Bronchus fibroblast of lung (primary cell): ENCODE results near the gene SSX4. TPM values are rescaled to one million over a fixed set of nuclear protein-coding genes. Genes with fewer than 3 reads are reported as not detected.

Experiments used
- total RNA-seq: library from RNA; depleted of rRNA; stranded (reverse); fragments of >200 nt; gene quantifications from 2 replicates; pipeline ENCODE4 v1.2.3, GENCODE V29; 2015

Gene SSX4, protein sequence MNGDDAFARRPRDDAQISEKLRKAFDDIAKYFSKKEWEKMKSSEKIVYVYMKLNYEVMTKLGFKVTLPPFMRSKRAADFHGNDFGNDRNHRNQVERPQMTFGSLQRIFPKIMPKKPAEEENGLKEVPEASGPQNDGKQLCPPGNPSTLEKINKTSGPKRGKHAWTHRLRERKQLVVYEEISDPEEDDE
- total RNA-seq: not detected in 2 replicates

DNA sequence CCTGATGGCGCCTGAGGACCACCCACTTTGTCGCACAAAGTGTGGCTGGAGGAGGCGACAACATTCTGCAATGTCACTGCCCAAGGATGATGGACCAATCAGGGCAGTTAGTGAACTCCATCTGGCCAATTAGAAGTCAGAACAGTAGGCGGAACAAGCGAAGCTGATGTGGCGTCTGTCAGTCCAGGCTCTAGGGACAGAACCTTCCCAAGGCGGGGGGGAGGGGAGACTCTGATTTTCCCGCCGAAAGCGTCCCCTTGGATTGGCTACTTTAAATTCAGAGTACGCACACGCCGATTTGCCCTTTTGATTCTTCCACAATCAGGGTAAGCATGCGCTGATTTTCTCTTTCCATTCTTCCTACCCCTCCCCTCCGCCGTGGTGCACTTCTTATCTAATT, at the start of gene SSX4:
TSS of gene SSX4 (plus strand) at position 301 of the 400 bp plus-strand sequence. CDS start 515 bp downstream, outside the sequence.

DNA sequence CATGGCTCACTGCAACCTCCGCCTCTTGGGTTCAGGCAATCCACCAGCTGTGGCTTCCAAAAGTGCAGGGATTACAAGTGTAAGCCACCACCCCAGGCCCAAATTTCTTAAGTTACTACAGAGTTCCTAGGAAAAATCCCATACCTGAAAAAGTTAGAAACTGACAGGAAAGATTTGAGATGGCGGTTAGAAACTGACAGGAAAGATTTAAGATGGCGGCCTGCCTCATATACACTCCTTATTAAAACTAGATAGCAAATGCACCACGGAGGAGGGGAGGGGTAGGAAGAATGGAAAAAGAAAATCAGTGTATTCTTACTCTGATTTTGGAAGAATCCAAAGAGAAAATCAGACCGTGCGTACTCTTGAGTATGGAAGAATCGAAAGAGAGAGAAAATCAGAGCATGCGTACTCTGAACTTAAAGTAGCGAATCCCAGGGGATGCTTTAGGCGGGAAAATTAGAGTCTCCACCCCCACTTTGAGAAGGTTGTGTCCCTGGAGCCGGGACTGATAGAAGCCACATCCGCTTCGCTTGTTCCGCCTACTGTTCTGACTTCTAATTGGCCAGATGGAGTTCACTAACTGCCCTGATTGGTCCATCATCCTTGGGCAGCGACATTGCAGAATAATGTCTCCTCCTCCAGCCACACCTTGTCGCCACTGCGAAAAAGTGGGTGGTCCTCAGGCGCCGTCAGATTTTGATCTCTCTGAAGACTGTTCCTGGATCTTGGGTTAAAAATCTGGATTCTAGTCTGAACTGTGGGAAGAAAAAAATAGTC, 26.8 kb upstream of the SSX4 start, which contains the start of gene SSX3:
TSS of gene SSX3 (minus strand) at position 389 of the 780 bp plus-strand sequence. CDS start 1,454 bp downstream, outside the sequence.

DNA sequence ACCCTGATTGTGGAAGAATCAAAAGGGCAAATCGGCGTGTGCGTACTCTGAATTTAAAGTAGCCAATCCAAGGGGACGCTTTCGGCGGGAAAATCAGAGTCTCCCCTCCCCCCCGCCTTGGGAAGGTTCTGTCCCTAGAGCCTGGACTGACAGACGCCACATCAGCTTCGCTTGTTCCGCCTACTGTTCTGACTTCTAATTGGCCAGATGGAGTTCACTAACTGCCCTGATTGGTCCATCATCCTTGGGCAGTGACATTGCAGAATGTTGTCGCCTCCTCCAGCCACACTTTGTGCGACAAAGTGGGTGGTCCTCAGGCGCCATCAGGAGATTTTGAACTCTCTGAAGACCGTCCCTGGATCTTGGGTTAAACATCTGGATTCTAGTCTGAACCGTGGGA, 28.5 kb downstream of the SSX4 start, which contains the start of gene SSX4B:
TSS of gene SSX4B (minus strand) at position 101 of the 400 bp plus-strand sequence. CDS start 588 bp downstream, outside the sequence.

Other genes starting within 250 kb of the SSX4 start
- gene SSX5, start 186.7 kb upstream of the SSX4 start, total RNA-seq: not detected in 2 replicates
- not detected in 2 replicates for gene SSX1, start 128.1 kb upstream of the SSX4 start, total RNA-seq
- gene SSX3, start 26.8 kb upstream of the SSX4 start, total RNA-seq: not detected in 2 replicates
- gene SSX4B, start 28.4 kb downstream of the SSX4 start, total RNA-seq: not detected in 2 replicates
- gene SLC38A5, start 86.7 kb downstream of the SSX4 start, total RNA-seq: 57.7 and 63.6 TPM in 2 replicates
- 82.4 and 98.2 TPM in 2 replicates for gene FTSJ1, start 92.7 kb downstream of the SSX4 start, total RNA-seq
- gene PORCN, start 125.5 kb downstream of the SSX4 start, total RNA-seq: 11.8 and 19.2 TPM in 2 replicates
- gene EBP, start 138.3 kb downstream of the SSX4 start, total RNA-seq: 254 and 300 TPM in 2 replicates
- gene TBC1D25, start 156.2 kb downstream of the SSX4 start, total RNA-seq: 10.1 and 10.3 TPM in 2 replicates
- 250 and 253 TPM in 2 replicates for gene RBM3, start 190.9 kb downstream of the SSX4 start, total RNA-seq
- 131 and 149 TPM in 2 replicates for gene WDR13, start 214.0 kb downstream of the SSX4 start, total RNA-seq